NCI-H82 (cell line): ENCODE results near the gene OXNAD1.

Experiments
- DNase-seq: peaks from one replicate; lab custom pipeline; 2025; lab: John Stamatoyannopoulos, UW

The OXNAD1 gene

GRCh38 chr3:16264708-16265454, at the start of gene OXNAD1, which contains the start of gene DPH3:
Gene OXNAD1 (plus strand): TSS chr3:16265212. CDS start chr3:16270953, 5,741 bp downstream.
Gene DPH3 (minus strand): TSS chr3:16264943. CDS start chr3:16264876, 67 bp downstream.
- DNase-seq: peak; percentile 99

GRCh38 chr3:16216373-16216935, 48.6 kb upstream of the OXNAD1 start:
- no peak for DNase-seq

GRCh38 chr3:16219777-16220176, 45.2 kb upstream of the OXNAD1 start:
- DNase-seq: no peak

- DNase-seq: no peak
Observed at GRCh38 chr3:16221990-16222389, 43.0 kb upstream of the OXNAD1 start.

GRCh38 chr3:16222547-16222946, 42.5 kb upstream of the OXNAD1 start:
- no peak for DNase-seq

GRCh38 chr3:16224325-16224724, 40.7 kb upstream of the OXNAD1 start:
- no peak for DNase-seq

GRCh38 chr3:16227566-16227965, 37.4 kb upstream of the OXNAD1 start:
- DNase-seq: no peak

- DNase-seq: no peak
Observed at GRCh38 chr3:16229681-16230080, 35.3 kb upstream of the OXNAD1 start.

- no peak for DNase-seq
Observed at GRCh38 chr3:16231983-16232382, 33.0 kb upstream of the OXNAD1 start.

- peak; percentile 68 for DNase-seq
Observed at GRCh38 chr3:16233806-16234205, 31.2 kb upstream of the OXNAD1 start.

- DNase-seq: no peak
Observed at GRCh38 chr3:16234281-16234680, 30.7 kb upstream of the OXNAD1 start.

- no peak for DNase-seq
Observed at GRCh38 chr3:16236030-16236639, 28.9 kb upstream of the OXNAD1 start.

- no peak for DNase-seq
Observed at GRCh38 chr3:16236856-16237393, 28.1 kb upstream of the OXNAD1 start.

- DNase-seq: peak; percentile 67
Observed at GRCh38 chr3:16239086-16239770, 25.8 kb upstream of the OXNAD1 start.

- DNase-seq: peak; percentile 97
Observed at GRCh38 chr3:16239780-16240179, 25.2 kb upstream of the OXNAD1 start.

GRCh38 chr3:16240229-16241023, 24.6 kb upstream of the OXNAD1 start:
- peak; percentile 46 for DNase-seq

- no peak for DNase-seq
Observed at GRCh38 chr3:16241225-16241624, 23.8 kb upstream of the OXNAD1 start.

- DNase-seq: no peak
Observed at GRCh38 chr3:16242177-16242576, 22.8 kb upstream of the OXNAD1 start.

GRCh38 chr3:16243706-16244490, 21.1 kb upstream of the OXNAD1 start:
- no peak for DNase-seq

- DNase-seq: no peak
Observed at GRCh38 chr3:16245609-16246008, 19.4 kb upstream of the OXNAD1 start.
